ENCODE data around the gene MSRB3.

GRCh38 chr12:65510007-65510406 lies 231.5 kb downstream of the MSRB3 start:
- TF ChIP-seq CTCF (IDR thresholded peaks at IDR 0.05; ENCODE audit: extremely low read depth in 1 of 2, insufficient read depth in 1 of 2, low read depth in 1 of 2, low read length in 2 of 2) (no peak), JUN (IDR thresholded peaks at IDR 0.05; ENCODE audit: borderline replicate concordance, insufficient read depth, insufficient read length, low read depth) (no peak), POLR2AphosphoS5 (IDR thresholded peaks at IDR 0.05; ENCODE audit: insufficient read depth, low read depth, low read length) (no peak), EZH2 (IDR thresholded peaks at IDR 0.05; ENCODE audit: borderline replicate concordance, low read depth, low read length, severe bottlenecking) (no peak)
- TF ChIP-seq, protein P1, sequence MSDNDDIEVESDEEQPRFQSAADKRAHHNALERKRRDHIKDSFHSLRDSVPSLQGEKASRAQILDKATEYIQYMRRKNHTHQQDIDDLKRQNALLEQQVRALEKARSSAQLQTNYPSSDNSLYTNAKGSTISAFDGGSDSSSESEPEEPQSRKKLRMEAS (IDR thresholded peaks at IDR 0.05; ENCODE audit: insufficient read depth, insufficient read length): no peak
